Naive thymus-derived CD8-positive, alpha-beta T cell (primary cell): ENCODE data around the gene SOCS7. TPM values are rescaled to one million over a fixed set of nuclear protein-coding genes. Genes with fewer than 3 reads are reported as not detected.

ENCODE experiments used
- ATAC-seq, 2 donors: fragments of 150-1000 bp; cut with Tn5 transposase in 1 of 2; sonication (Bioruptor Pico), chemical (Tn5 transposase) in 1 of 2; 1 replicate in 1 of 2; 2 replicates in 1 of 2; pipeline ENCODE4 v1.10.0; 2021; ENCODE audit warnings: mild to moderate bottlenecking in 2 of 2, moderate library complexity in 2 of 2
- POLR2A ChIA-PET: fragments of 350-600 bp; sonication (Branson Sonifier 250); formaldehyde crosslinking; loops from one replicate; lab custom pipeline; 2021; ENCODE audit warnings: antibody characterized with exemption; lab: Charles Lee
- DNase-seq, 10 donors: peaks; one replicate each; pipeline versions ENCODE4 v3.0.0 to v3.0.0-alpha.2; 2020 to 2022
- H3K27ac Mint-ChIP-seq, 10 donors: one replicate each; pipeline ENCODE4 v1.8.0; 2020 to 2022; ENCODE audit warnings: mild to moderate bottlenecking in 10 of 10, mixed read lengths in 10 of 10, moderate library complexity in 4 of 10, inconsistent platforms in 1 of 10
- H3K27me3 Mint-ChIP-seq, 5 donors: one replicate each; pipeline ENCODE4 v1.8.0; 2021 to 2022; ENCODE audit warnings: mixed read lengths in 5 of 5
- H3K36me3 Mint-ChIP-seq, 3 donors: one replicate each; pipeline ENCODE4 v1.8.0; 2020 to 2022; ENCODE audit warnings: mixed read lengths in 3 of 3, mild to moderate bottlenecking in 2 of 3, inconsistent platforms in 1 of 3
- H3K4me1 Mint-ChIP-seq, 4 donors: one replicate each; pipeline ENCODE4 v1.8.0; 2021 to 2022; ENCODE audit warnings: mixed read lengths in 4 of 4
- H3K4me3 Mint-ChIP-seq, 10 donors: one replicate each; pipeline ENCODE4 v1.8.0; 2020 to 2022; ENCODE audit warnings: mild to moderate bottlenecking in 10 of 10, mixed read lengths in 10 of 10, moderate library complexity in 6 of 10, inconsistent platforms in 1 of 10
- H3K9me3 Mint-ChIP-seq, 9 donors: one replicate each; pipeline ENCODE4 v1.8.0; 2020 to 2022; ENCODE audit warnings: mixed read lengths in 9 of 9, mild to moderate bottlenecking in 3 of 9, inconsistent platforms in 1 of 9, moderate library complexity in 1 of 9
- polyA plus RNA-seq, 3 donors: library from polyadenylated mRNA; unstranded; fragments of 300-500 nt; fragmentation: Illumina TruSeq; gene quantifications; one replicate each; pipeline ENCODE4 v1.2.3, GENCODE V29; 2021
- total RNA-seq, 8 experiments: library from RNA in 2 of 8; stranded (reverse) in 2 of 8; gene quantifications; one replicate each; pipeline ENCODE4 v1.2.3 and lab custom pipeline; 2021 to 2026

The SOCS7 gene
- total and polyA plus RNA-seq, 5 experiments from 2014 or later = 0.66 to 21.7 (median 1.2) TPM

- no peak overlapping the region for H3K27ac Mint-ChIP-seq
- H3K4me3 Mint-ChIP-seq = no peak overlapping the region
- no peaks in the 10 kb centered on the region for H3K9me3 Mint-ChIP-seq
- no peaks in the 10 kb centered on the region for H3K36me3 Mint-ChIP-seq
- DNase-seq (no peak), ATAC-seq (no peak)
- peaks cover 0 to 2% (median 0%) of the 10 kb centered on the region in 4 donors for H3K4me1 Mint-ChIP-seq
- POLR2A ChIA-PET = no interaction called here
- peaks cover 0 to 13% (median 5%) of the 10 kb centered on the region in 5 donors for H3K27me3 Mint-ChIP-seq
Measured at GRCh38 chr17:38341035-38341721, 10.5 kb upstream of the SOCS7 start.

- Mint-ChIP-seq H3K9me3 (no peaks in the 10 kb centered on the region), H3K36me3 (no peaks in the 10 kb centered on the region), H3K27ac (no peak overlapping the region), H3K4me3 (no peak overlapping the region), H3K4me1 (no peaks in the 10 kb centered on the region), H3K27me3 (peaks cover 0 to 13% (median 2%) of the 10 kb centered on the region in 5 donors)
- DNase-seq (no peak), ATAC-seq (no peak)
- POLR2A ChIA-PET = no interaction called here
Measured at GRCh38 chr17:38342886-38343607, 8.6 kb upstream of the SOCS7 start.

- ATAC-seq (no peak), DNase-seq (no peak)
- Mint-ChIP-seq H3K4me1 (peaks cover 0 to 1% (median under 1%) of the 10 kb centered on the region in 4 donors), H3K36me3 (no peaks in the 10 kb centered on the region), H3K4me3 (no peak within 1 kb of the TSS), H3K9me3 (no peaks in the 10 kb centered on the region), H3K27ac (no peak within 1 kb of the TSS), H3K27me3 (peaks cover 0 to 13% (median 2%) of the 10 kb centered on the region in 5 donors)
- POLR2A ChIA-PET = no interaction called here
Measured at GRCh38 chr17:38343608-38344419, 7.8 kb upstream of the SOCS7 start, which contains the start of gene GPR179. TSS of gene GPR179 (minus strand) at chr17:38343956. CDS start at chr17:38343789, 167 bp downstream.

GRCh38 chr17:38344420-38344745, 7.3 kb upstream of the SOCS7 start:
- Mint-ChIP-seq H3K4me1 (peaks cover 4 to 6% (median 4%) of the 10 kb centered on the region in 4 donors), H3K27ac (no peak overlapping the region), H3K9me3 (no peaks in the 10 kb centered on the region), H3K27me3 (peaks cover 0 to 13% (median 2%) of the 10 kb centered on the region in 5 donors), H3K36me3 (no peaks in the 10 kb centered on the region), H3K4me3 (no peak overlapping the region)
- DNase-seq (no peak), ATAC-seq (no peak)
- POLR2A ChIA-PET = no interaction called here

GRCh38 chr17:38345743-38346142, 5.9 kb upstream of the SOCS7 start:
- no peaks in the 10 kb centered on the region for H3K9me3 Mint-ChIP-seq
- H3K4me3 Mint-ChIP-seq = no peak overlapping the region
- no peak overlapping the region for H3K27ac Mint-ChIP-seq
- DNase-seq (no peak), ATAC-seq (no peak)
- H3K4me1 Mint-ChIP-seq = peaks cover 4 to 9% (median 5%) of the 10 kb centered on the region in 4 donors
- no peaks in the 10 kb centered on the region for H3K36me3 Mint-ChIP-seq
- POLR2A ChIA-PET = interaction anchor here (0.7 kb wide), 1 partner anchor 20 kb away, joined by 6 read pairs; no protein-coding TSS in a partner anchor
- peaks cover 0 to 13% (median 2%) of the 10 kb centered on the region in 5 donors for H3K27me3 Mint-ChIP-seq

- peak overlapping the region in 4 of 10 donors; percentile 7 to 69 (median 12) for H3K27ac Mint-ChIP-seq
Measured at GRCh38 chr17:38349097-38349730, 2.4 kb upstream of the SOCS7 start.

GRCh38 chr17:38350035-38350434, 1.6 kb upstream of the SOCS7 start:
- DNase-seq (no peak), ATAC-seq (no peak)
- Mint-ChIP-seq H3K36me3 (no peaks in the 10 kb centered on the region), H3K27me3 (no peaks in the 10 kb centered on the region), H3K4me1 (peaks cover 19 to 38% (median 34%) of the 10 kb centered on the region in 4 donors), H3K9me3 (no peaks in the 10 kb centered on the region), H3K4me3 (peak overlapping the region in 8 of 10 donors; percentile 18 to 96 (median 42)), H3K27ac (peak overlapping the region in 3 of 10 donors; percentile 28 to 69 (median 49))
- POLR2A ChIA-PET = interaction anchor here (2.3 kb wide), 1 partner anchor 64 kb away, joined by 26 read pairs; no protein-coding TSS in a partner anchor

More at GRCh38 chr17:38349097-38349730, 2.4 kb upstream of the SOCS7 start:
- Mint-ChIP-seq H3K27me3 (peaks cover 0 to 5% (median 0%) of the 10 kb centered on the region in 5 donors), H3K9me3 (no peaks in the 10 kb centered on the region), H3K4me3 (peak overlapping the region in 2 of 10 donors; percentile 7 to 16), H3K4me1 (peaks cover 13 to 30% (median 26%) of the 10 kb centered on the region in 4 donors), H3K36me3 (no peaks in the 10 kb centered on the region)
- ATAC-seq (peak; percentile 55 to 69), DNase-seq (peak; percentile 67 to 90 (median 80))
- POLR2A ChIA-PET = interaction anchor here (0.5 to 2.3 kb wide), 4 partner anchors 62 to 77 kb away, joined by 3 to 26 read pairs (median 4); no protein-coding TSS in a partner anchor

GRCh38 chr17:38352245-38353085, 821 bp downstream of the SOCS7 start:
- Mint-ChIP-seq H3K4me1 (peaks cover 28 to 57% (median 51%) of the 10 kb centered on the region in 4 donors), H3K9me3 (no peaks in the 10 kb centered on the region), H3K36me3 (no peaks in the 10 kb centered on the region), H3K4me3 (peak overlapping the region; percentile 71 to 91 (median 84)), H3K27me3 (no peaks in the 10 kb centered on the region), H3K27ac (peak overlapping the region in 8 of 10 donors; percentile 19 to 89 (median 65))
- DNase-seq (peak in 5 of 10 donors; percentile 9 to 28 (median 13)), ATAC-seq (peak; percentile 3 to 23)
- POLR2A ChIA-PET = interaction anchor here (2.5 kb wide), 1 partner anchor 61 kb away, joined by 12 read pairs; no protein-coding TSS in a partner anchor

GRCh38 chr17:38353086-38353604, 1.5 kb downstream of the SOCS7 start:
- POLR2A ChIA-PET = interaction anchor here (2.5 kb wide), 1 partner anchor 61 kb away, joined by 12 read pairs; no protein-coding TSS in a partner anchor
- Mint-ChIP-seq H3K27me3 (no peaks in the 10 kb centered on the region), H3K4me1 (peaks cover 30 to 64% (median 54%) of the 10 kb centered on the region in 4 donors), H3K9me3 (no peaks in the 10 kb centered on the region), H3K36me3 (no peaks in the 10 kb centered on the region), H3K27ac (peak overlapping the region in 8 of 10 donors; percentile 19 to 89 (median 65)), H3K4me3 (peak overlapping the region; percentile 71 to 91 (median 84))
- ATAC-seq = no peak
- DNase-seq = peak in 1 of 10 donors; percentile 9

- Mint-ChIP-seq H3K4me3 (peak overlapping the region; percentile 71 to 91 (median 84)), H3K9me3 (no peaks in the 10 kb centered on the region), H3K27ac (peak overlapping the region in 6 of 10 donors; percentile 10 to 89 (median 59)), H3K36me3 (no peaks in the 10 kb centered on the region), H3K4me1 (peaks cover 33 to 69% (median 56%) of the 10 kb centered on the region in 4 donors), H3K27me3 (no peaks in the 10 kb centered on the region)
- DNase-seq = no peak
- POLR2A ChIA-PET = interaction anchor here (2.5 kb wide), 1 partner anchor 60 kb away, joined by 12 read pairs; no protein-coding TSS in a partner anchor
- no peak for ATAC-seq
Measured at GRCh38 chr17:38353668-38354067, 2.0 kb downstream of the SOCS7 start.
